Uterus (tissue), 4 donors: Measurements from ENCODE around the gene PTPRN2. TPM values are rescaled to one million over a fixed set of nuclear protein-coding genes. Genes with fewer than 3 reads are reported as not detected.

Experiments
- DNase-seq, 2 donors: peaks; one replicate each; pipeline ENCODE4 v3.0.0-alpha.2; 2019 to 2020
- H3K27ac ChIP-seq, 2 donors: fragments of 200-600 bp; sonication (generic); 1 replicate in 1 of 2; 2 replicates in 1 of 2; pipeline ENCODE4 v1.5.1; 2016 to 2018
- H3K27me3 ChIP-seq, 2 donors: fragments of 200-600 bp; sonication (generic); one replicate each; pipeline ENCODE4 v1.5.1; 2018 to 2019; ENCODE audit warnings: control low read depth in 1 of 2
- H3K36me3 ChIP-seq, 2 donors: fragments of 200-600 bp; sonication (generic); one replicate each; pipeline ENCODE4 v1.5.1; 2019; ENCODE audit warnings: control low read depth in 1 of 2
- H3K4me1 ChIP-seq, 2 donors: fragments of 200-600 bp; sonication (generic); one replicate each; pipeline ENCODE4 v1.5.1; 2018 to 2019; ENCODE audit warnings: control low read depth in 1 of 2
- H3K4me3 ChIP-seq, 2 donors: fragments of 200-600 bp; sonication (generic); 1 replicate in 1 of 2; 2 replicates in 1 of 2; pipeline ENCODE4 v1.5.1; 2018 to 2019; ENCODE audit warnings: mild to moderate bottlenecking in 1 of 2
- H3K9me3 ChIP-seq, 2 donors: fragments of 200-600 bp; sonication (generic); one replicate each; pipeline ENCODE4 v1.5.1; 2019; ENCODE audit warnings: control low read depth in 1 of 2
- POLR2A ChIP-seq, 2 donors: fragments of 450-650 bp; IDR thresholded peaks; one replicate each; pipeline ENCODE4 v1.6.1; 2016; ENCODE audit warnings: antibody characterized with exemption in 2 of 2, mild to moderate bottlenecking in 1 of 2, moderate library complexity in 1 of 2
- intact Hi-C: fragments of 100-400 bp; cut with DNase I; formaldehyde crosslinking; loops from one replicate; pipeline ENCODE4 v1.15.1; 2023; ENCODE audit warnings: low total_unique reads
- total RNA-seq, 4 donors: library from RNA; depleted of rRNA in 3 of 4; stranded (reverse); fragments of >200 nt in 3 of 4; gene quantifications; one replicate each; pipeline versions ENCODE4 v1.1.0 to v1.2.4, GENCODE V29; 2014 to 2023
- TF ChIP-seq, protein P1 (sequence below), 4 experiments: fragments of 200-600 bp in 2 of 4; fragments of 450-650 bp in 2 of 4; sonication (generic) in 2 of 4; IDR thresholded peaks; one replicate each; pipeline ENCODE4 v1.5.1; 2016 to 2019; ENCODE audit warnings: antibody characterized with exemption in 4 of 4, mild to moderate bottlenecking in 2 of 4, moderate library complexity in 1 of 4
- donor health status: DM: yes; HTN: yes; CAD: no.

Gene PTPRN2
- total RNA-seq, 4 donors from 2014 or later: 1.2 to 5.2 (median 2.3) TPM

DNA sequence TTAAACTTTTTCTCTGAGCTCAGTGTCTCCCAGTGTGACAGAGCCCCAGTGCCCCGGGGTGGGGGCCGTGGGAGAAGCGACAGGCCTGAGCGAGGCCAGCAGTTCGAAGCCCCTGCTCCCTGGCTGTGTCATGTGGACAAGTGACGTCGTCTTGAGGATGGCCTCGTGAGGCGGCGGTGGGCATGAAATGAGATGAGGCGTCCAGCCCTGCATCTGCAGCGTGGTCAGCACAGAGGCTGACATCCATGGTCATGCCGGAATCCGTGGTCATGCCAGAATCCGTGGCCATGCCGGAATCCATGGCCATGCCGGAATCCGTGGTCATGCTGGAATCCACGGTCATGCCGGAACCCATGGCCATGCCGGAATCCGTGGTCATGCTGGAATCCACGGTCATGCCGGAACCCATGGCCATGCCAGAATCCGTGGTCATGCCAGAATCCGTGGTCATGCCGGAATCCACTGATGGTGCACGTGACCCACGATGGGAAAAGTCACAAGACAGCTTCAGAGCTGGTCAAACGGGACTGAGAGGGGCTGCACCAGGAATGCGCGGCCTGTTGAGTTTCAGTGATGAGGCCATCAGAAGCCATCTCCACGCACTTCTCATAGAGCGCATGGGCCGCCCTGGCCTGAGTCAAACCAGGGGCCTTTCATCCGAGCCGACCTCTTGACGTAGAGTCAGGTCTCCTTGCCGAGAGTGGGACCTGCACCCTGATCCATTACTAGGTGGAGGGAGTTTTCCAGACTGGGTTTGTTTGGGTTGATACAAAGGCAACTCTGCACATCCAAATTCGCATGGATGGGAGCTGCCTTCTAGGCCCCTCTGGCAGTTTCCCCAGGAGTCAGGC lies 342.5 kb downstream of the PTPRN2 start:
- TF ChIP-seq POLR2A (IDR thresholded peaks at IDR 0.05): no peak
- TF ChIP-seq, protein P1, sequence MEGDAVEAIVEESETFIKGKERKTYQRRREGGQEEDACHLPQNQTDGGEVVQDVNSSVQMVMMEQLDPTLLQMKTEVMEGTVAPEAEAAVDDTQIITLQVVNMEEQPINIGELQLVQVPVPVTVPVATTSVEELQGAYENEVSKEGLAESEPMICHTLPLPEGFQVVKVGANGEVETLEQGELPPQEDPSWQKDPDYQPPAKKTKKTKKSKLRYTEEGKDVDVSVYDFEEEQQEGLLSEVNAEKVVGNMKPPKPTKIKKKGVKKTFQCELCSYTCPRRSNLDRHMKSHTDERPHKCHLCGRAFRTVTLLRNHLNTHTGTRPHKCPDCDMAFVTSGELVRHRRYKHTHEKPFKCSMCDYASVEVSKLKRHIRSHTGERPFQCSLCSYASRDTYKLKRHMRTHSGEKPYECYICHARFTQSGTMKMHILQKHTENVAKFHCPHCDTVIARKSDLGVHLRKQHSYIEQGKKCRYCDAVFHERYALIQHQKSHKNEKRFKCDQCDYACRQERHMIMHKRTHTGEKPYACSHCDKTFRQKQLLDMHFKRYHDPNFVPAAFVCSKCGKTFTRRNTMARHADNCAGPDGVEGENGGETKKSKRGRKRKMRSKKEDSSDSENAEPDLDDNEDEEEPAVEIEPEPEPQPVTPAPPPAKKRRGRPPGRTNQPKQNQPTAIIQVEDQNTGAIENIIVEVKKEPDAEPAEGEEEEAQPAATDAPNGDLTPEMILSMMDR (IDR thresholded peaks at IDR 0.05): no peak
- Histone ChIP-seq H3K27me3 (no peaks in the 10 kb centered on the region), H3K9me3 (no peaks in the 10 kb centered on the region), H3K4me1 (no peaks in the 10 kb centered on the region), H3K36me3 (no peaks in the 10 kb centered on the region), H3K4me3 (no peak overlapping the region), H3K27ac (no peak overlapping the region)
- DNase-seq: no peak
- intact Hi-C loops: no loop called here

DNA sequence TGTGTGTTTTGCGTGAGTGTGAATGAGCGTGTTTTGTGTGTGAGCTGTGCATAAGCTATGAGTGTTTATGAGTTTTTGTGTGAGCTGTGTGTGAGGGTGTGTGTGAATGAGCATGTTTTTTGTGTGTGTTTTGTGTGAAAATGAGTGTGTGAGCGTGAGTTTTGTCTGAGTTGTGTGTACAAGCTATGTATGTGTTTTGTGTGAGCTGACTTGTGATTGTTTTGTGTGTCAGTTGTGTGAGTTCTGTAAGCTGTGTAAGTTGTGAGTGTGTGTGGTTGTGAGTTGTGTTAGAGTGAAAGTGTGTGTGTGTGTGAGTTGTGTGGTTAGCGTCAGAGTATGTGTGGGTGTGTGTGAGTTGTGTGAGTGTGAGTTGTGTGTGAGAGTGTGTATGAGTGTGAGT lies 343.2 kb downstream of the PTPRN2 start:
- no peak for DNase-seq
- H3K4me1 ChIP-seq: no peaks in the 10 kb centered on the region
- no peaks in the 10 kb centered on the region for H3K36me3 ChIP-seq
- no peaks in the 10 kb centered on the region for H3K9me3 ChIP-seq
- TF ChIP-seq, protein P1 (IDR thresholded peaks at IDR 0.05): no peak
- TF ChIP-seq POLR2A (IDR thresholded peaks at IDR 0.05): no peak
- H3K27ac ChIP-seq: no peak overlapping the region
- H3K4me3 ChIP-seq: no peak overlapping the region
- no peaks in the 10 kb centered on the region for H3K27me3 ChIP-seq
- intact Hi-C loops: no loop called here

DNA sequence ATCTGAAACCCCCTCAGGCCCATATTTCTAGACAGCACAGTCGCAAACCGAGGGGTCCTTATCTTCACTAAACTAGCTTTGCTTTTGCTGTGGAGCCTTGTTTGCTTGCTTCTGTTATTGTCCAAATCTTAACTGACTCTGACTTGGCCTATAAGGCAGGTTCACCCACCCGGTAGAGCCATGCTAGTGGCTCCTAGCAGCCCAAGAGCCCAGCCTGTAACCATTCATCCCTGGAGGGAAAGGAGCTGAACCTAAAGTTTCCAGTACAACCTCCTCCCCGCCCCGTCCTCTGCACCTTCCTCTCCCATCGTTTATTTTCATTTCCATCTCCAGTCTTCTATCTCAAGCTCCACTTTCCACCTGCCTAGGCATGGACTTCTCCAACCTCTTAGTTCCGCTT lies 345.7 kb downstream of the PTPRN2 start:
- H3K4me3 ChIP-seq: no peak overlapping the region
- no peaks in the 10 kb centered on the region for H3K27me3 ChIP-seq
- H3K36me3 ChIP-seq: no peaks in the 10 kb centered on the region
- H3K27ac ChIP-seq: no peak overlapping the region
- no peak for DNase-seq
- TF ChIP-seq POLR2A (IDR thresholded peaks at IDR 0.05): no peak
- no peaks in the 10 kb centered on the region for H3K4me1 ChIP-seq
- intact Hi-C loops: no loop called here
- H3K9me3 ChIP-seq: no peaks in the 10 kb centered on the region

DNA sequence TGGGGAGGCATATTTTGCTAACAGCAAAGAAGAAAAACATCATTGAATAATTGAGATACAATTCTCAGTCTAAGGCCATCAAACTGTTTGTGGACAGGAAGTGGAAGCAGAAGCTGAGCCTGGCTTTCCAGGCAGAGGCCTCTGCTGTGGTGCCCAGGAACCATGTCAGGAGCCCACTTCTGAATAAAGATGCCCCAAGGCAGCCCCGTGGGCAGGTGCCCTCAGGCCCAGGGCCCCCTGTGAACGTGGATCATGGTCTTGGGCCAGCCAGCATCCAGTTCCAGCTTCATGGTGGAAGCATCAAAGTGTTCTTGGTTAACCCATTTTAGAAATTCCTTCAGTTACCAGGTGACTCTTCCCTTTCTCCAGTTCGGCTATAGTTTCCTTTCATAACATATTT lies 346.8 kb downstream of the PTPRN2 start:
- intact Hi-C loops: no loop called here
- Histone ChIP-seq H3K9me3 (no peaks in the 10 kb centered on the region), H3K27me3 (no peaks in the 10 kb centered on the region), H3K4me1 (no peaks in the 10 kb centered on the region), H3K4me3 (no peak overlapping the region), H3K27ac (no peak overlapping the region), H3K36me3 (no peaks in the 10 kb centered on the region)
- no peak for TF ChIP-seq POLR2A (IDR thresholded peaks at IDR 0.05)
- TF ChIP-seq, protein P1 (IDR thresholded peaks at IDR 0.05): no peak
- DNase-seq: no peak

DNA sequence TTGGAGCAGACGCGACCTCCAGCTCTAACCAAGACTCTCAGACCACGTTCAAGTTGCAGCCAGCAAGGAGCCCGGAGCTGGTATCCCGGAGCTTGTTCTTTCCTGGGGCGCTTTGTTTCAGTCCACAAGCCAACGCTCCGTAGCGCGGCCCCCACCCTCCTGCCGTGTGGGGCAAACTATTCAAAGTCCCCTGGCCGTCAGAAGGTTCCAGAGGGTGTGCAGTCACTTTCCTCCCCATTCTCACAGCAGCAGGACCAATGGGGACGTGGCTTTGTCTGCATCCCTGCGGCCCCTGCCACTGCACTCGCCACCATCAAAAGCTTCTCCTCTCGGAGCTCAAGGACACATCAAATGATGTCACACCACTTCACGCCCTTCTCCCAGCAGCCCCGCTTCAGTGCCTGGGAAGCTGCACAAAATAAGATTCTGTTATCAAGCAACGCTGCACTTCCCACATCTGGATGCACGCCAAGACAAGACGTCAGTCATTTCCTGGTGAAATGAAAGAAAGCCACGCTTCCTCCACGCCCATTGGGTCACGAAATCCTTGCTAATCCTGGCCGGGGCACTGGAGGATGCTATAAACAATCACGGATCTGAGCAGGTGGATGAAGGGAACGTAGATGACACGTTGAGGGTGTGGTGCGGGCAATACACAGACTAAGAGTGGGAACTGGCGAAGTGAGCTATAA lies 348.2 kb downstream of the PTPRN2 start:
- Histone ChIP-seq H3K27ac (no peak overlapping the region), H3K4me3 (no peak overlapping the region), H3K27me3 (no peaks in the 10 kb centered on the region), H3K36me3 (no peaks in the 10 kb centered on the region), H3K4me1 (no peaks in the 10 kb centered on the region), H3K9me3 (no peaks in the 10 kb centered on the region)
- TF ChIP-seq POLR2A (IDR thresholded peaks at IDR 0.05): no peak
- TF ChIP-seq, protein P1 (IDR thresholded peaks at IDR 0.05): no peak
- intact Hi-C loops: no loop called here
- DNase-seq: no peak
